Heart left ventricle (tissue), 13 donors: ENCODE measurements around the gene NFXL1.

Experiments used
- POLR2A ChIP-seq, 2 donors: fragments of 450-650 bp; IDR thresholded peaks; one replicate each; pipeline ENCODE4 v1.6.1; 2017; ENCODE audit warnings: antibody characterized with exemption in 2 of 2, mild to moderate bottlenecking in 2 of 2, moderate library complexity in 2 of 2
- TF ChIP-seq, protein P1 (sequence below), 12 donors: fragments of 200-600 bp; sonication (generic) in 4 of 12; IDR thresholded peaks; one replicate each; pipeline versions ENCODE4 v1.5.0 to v1.8.0; 2018 to 2022; ENCODE audit warnings: antibody characterized with exemption in 12 of 12, mild to moderate bottlenecking in 5 of 12
- donor health status: ischemic (EF 13 %, LVEDD 7.1; RV severe dilation, severe dysfunction).
- donor health status: DM: no; HTN: yes; CAD: no.
- donor health status: DM: no; HTN: no; CAD: no.
- donor health status: ischemic (EF 25% LVEDD 6.9; RV normal size, moderate dysfunction).
- donor health status: ischemic (EF 25% LVEDD 5.7; RV mildly dilated, moderate dysfunction).
- donor health status: ischemic (EF 35%, LVEDD 5.7; RV mildly dilated, moderate dysfunction).
- donor health status: nonischemic (EF 11% LVEDD 7.7; RV severe dilation, severe dysfunction).
- donor health status: DM: yes; HTN: yes; CAD: no.
- donor health status: PGD.
- donor health status: ischemic (EF 29% LVEDD 5.4; RV normal size, mild dysfunction).
- donor health status: nonischemic (EF 23%, LVEDD 6.1; RV moderate dilation, normal function).

DNA sequence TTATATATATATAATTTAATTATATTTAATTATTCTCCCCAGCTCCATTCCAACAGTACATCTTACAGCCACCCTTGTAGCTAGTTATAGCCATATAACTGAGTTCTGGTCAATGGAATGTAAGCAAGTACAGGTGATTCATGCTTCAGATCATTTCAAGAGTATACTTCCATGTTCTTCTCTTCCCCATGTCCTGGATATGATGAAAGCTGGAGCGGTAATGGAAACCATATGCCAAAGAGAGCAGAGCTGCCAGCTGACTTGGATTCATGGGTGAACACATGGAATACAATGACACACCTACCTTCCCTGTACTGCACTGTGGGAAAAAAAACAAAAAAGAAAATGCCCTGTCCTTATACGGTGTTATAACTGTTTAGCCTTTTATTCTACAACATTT is 59.0 kb downstream of the NFXL1 start:
- TF ChIP-seq, protein P1, sequence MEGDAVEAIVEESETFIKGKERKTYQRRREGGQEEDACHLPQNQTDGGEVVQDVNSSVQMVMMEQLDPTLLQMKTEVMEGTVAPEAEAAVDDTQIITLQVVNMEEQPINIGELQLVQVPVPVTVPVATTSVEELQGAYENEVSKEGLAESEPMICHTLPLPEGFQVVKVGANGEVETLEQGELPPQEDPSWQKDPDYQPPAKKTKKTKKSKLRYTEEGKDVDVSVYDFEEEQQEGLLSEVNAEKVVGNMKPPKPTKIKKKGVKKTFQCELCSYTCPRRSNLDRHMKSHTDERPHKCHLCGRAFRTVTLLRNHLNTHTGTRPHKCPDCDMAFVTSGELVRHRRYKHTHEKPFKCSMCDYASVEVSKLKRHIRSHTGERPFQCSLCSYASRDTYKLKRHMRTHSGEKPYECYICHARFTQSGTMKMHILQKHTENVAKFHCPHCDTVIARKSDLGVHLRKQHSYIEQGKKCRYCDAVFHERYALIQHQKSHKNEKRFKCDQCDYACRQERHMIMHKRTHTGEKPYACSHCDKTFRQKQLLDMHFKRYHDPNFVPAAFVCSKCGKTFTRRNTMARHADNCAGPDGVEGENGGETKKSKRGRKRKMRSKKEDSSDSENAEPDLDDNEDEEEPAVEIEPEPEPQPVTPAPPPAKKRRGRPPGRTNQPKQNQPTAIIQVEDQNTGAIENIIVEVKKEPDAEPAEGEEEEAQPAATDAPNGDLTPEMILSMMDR (IDR thresholded peaks at IDR 0.05): no peak
- no peak for TF ChIP-seq POLR2A (IDR thresholded peaks at IDR 0.05)
